Left forelimb (tissue), 1 donor: ENCODE data around the gene LILRB5.
"Not testable (repeated sequence)": the region's sequence is repeated elsewhere in the genome, so short reads cannot be mapped to it uniquely, and the experiment has no call there.

Experiments used
- DNase-seq: peaks from one replicate; pipeline ENCODE4 v3.0.0-alpha.2; 2018; ENCODE audit warnings: low spot score

Gene LILRB5

GRCh38 chr19:54275951-54276350 lies 18.9 kb upstream of the LILRB5 start:
- peak; percentile 33 for DNase-seq

- peak; percentile 14 for DNase-seq
Observed at GRCh38 chr19:54274516-54274915, 17.4 kb upstream of the LILRB5 start.

- no peak for DNase-seq
Observed at GRCh38 chr19:54273821-54274220, 16.7 kb upstream of the LILRB5 start.

- peak; percentile 47 for DNase-seq
Observed at GRCh38 chr19:54272181-54272580, 15.1 kb upstream of the LILRB5 start.

GRCh38 chr19:54271587-54271986 lies 14.5 kb upstream of the LILRB5 start:
- not testable (repeated sequence) for DNase-seq

- DNase-seq, result peak; percentile 44
Observed at GRCh38 chr19:54271106-54271505, 14.0 kb upstream of the LILRB5 start.

- no peak for DNase-seq
Observed at GRCh38 chr19:54268936-54269335, 11.9 kb upstream of the LILRB5 start.

GRCh38 chr19:54266133-54266532 lies 9.1 kb upstream of the LILRB5 start:
- peak; percentile 68 for DNase-seq

- DNase-seq, result no peak
Observed at GRCh38 chr19:54262470-54262869, 5.4 kb upstream of the LILRB5 start.

GRCh38 chr19:54262066-54262465 lies 5.0 kb upstream of the LILRB5 start:
- DNase-seq, result peak; percentile 25

- DNase-seq, result peak; percentile 52
Observed at GRCh38 chr19:54256250-54257115, 590 bp downstream of the LILRB5 start.

GRCh38 chr19:54255105-54255775 lies 1.8 kb downstream of the LILRB5 start:
- peak; percentile 44 for DNase-seq

- DNase-seq, result peak; percentile 47
Observed at GRCh38 chr19:54254195-54254906, 2.7 kb downstream of the LILRB5 start.

GRCh38 chr19:54253331-54254194 lies 3.5 kb downstream of the LILRB5 start:
- peak; percentile 44 for DNase-seq

GRCh38 chr19:54252845-54253244 lies 4.2 kb downstream of the LILRB5 start:
- peak; percentile 45 for DNase-seq

- DNase-seq, result no peak
Observed at GRCh38 chr19:54252243-54252642, 4.8 kb downstream of the LILRB5 start.

- DNase-seq, result no peak
Observed at GRCh38 chr19:54248016-54248601, 9.0 kb downstream of the LILRB5 start.

GRCh38 chr19:54247106-54247930 lies 9.8 kb downstream of the LILRB5 start:
- DNase-seq, result no peak

- DNase-seq, result no peak
Observed at GRCh38 chr19:54245936-54246335, 11.1 kb downstream of the LILRB5 start.

GRCh38 chr19:54243809-54244208 lies 13.3 kb downstream of the LILRB5 start:
- not testable (repeated sequence) for DNase-seq
